Type B pancreatic cell (in vitro differentiated cells): ENCODE data around the gene ATRIP. TPM values are rescaled to one million over a fixed set of nuclear protein-coding genes. Genes with fewer than 3 reads are reported as not detected.

Experiments used
- DNase-seq: peaks from one replicate; pipeline ENCODE4 v3.0.0; 2021; ENCODE audit warnings: mixed read lengths; ENCODE audit not compliant: unreplicated experiment; ENCODE audit errors: extremely low spot score
- H3K27ac Mint-ChIP-seq: 2 replicates; pipeline ENCODE4 v1.8.0; 2021; ENCODE audit warnings: mild to moderate bottlenecking, mixed read lengths
- H3K27me3 Mint-ChIP-seq: 2 replicates; pipeline ENCODE4 v1.8.0; 2021; ENCODE audit warnings: mixed read lengths
- H3K36me3 Mint-ChIP-seq: 2 replicates; pipeline ENCODE4 v1.8.0; 2021; ENCODE audit warnings: mixed read lengths
- H3K4me1 Mint-ChIP-seq: one replicate; pipeline ENCODE4 v1.8.0; 2021; ENCODE audit warnings: mixed read lengths; ENCODE audit not compliant: unreplicated experiment
- H3K4me3 Mint-ChIP-seq: 2 replicates; pipeline ENCODE4 v1.8.0; 2021; ENCODE audit warnings: mild to moderate bottlenecking, mixed read lengths
- H3K9me3 Mint-ChIP-seq: 2 replicates; pipeline ENCODE4 v1.8.0; 2021; ENCODE audit warnings: mixed read lengths
- long read RNA-seq: library from polyadenylated mRNA; unstranded; transcript quantifications from one replicate; pipeline ENCODE4 v2.0.0, GENCODE V29; 2020
- total RNA-seq: library from RNA; stranded (reverse); gene quantifications from 2 replicates; pipeline ENCODE4 v1.2.1, GENCODE V29; 2021; ENCODE audit warnings: low replicate concordance
- TF ChIP-seq, protein P1 (sequence below): fragments of 200-600 bp; sonication (generic); conservative IDR thresholded peaks from 2 replicates; pipeline ENCODE4 v1.5.0; 2021; ENCODE audit warnings: antibody characterized with exemption, mild to moderate bottlenecking

Gene ATRIP
- 9.3 and 16.0 TPM in 2 replicates for total RNA-seq
- long read RNA-seq, partial matches to known transcripts, result 10 of 10 reads
- long read RNA-seq, other reads (novel, unspliced or antisense), result 0 of 10 reads

DNA sequence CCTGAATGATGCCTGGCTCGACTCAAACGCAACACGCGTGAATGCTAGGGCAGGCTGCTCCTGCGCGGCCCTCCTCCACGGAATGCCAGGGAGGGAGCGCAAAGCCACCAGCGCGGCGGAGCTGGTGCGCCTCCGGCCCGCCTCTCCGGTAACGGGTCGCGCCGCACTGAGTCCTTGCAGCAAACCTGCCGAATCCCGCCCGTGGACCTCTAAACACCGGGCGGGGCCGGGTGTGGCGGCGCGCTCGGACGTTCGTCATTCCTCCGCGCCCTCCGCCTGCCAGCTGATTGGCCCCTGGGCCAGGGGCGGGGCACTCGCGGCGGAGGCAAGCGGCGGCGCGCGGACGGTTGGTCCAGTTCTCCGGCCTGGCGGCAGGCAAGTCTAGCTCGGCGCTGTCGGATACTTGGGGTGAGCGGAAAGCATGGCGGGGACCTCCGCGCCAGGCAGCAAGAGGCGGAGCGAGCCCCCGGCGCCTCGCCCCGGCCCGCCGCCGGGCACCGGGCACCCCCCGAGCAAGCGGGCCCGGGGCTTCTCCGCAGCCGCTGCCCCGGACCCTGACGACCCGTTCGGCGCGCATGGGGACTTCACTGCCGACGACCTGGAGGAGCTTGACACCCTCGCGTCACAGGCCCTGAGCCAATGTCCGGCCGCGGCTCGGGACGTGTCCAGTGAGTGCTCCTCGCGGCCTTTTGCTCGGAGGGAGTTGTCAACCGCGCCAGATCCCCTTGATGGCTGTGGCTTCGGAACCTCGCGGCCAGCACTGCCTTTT, at the start of gene ATRIP:
ATRIP (plus strand) TSS at position 313 of the 769 bp plus-strand sequence; CDS start at position 422, 109 bp downstream.
- H3K27ac Mint-ChIP-seq, result peak within 1 kb of the TSS; percentile 93
- DNase-seq, result peak; percentile 92
- no peaks in the 10 kb centered on the region for H3K9me3 Mint-ChIP-seq
- no peaks in the 10 kb centered on the region for H3K27me3 Mint-ChIP-seq
- H3K4me3 Mint-ChIP-seq, result peak within 1 kb of the TSS; percentile 92
- TF ChIP-seq, protein P1, sequence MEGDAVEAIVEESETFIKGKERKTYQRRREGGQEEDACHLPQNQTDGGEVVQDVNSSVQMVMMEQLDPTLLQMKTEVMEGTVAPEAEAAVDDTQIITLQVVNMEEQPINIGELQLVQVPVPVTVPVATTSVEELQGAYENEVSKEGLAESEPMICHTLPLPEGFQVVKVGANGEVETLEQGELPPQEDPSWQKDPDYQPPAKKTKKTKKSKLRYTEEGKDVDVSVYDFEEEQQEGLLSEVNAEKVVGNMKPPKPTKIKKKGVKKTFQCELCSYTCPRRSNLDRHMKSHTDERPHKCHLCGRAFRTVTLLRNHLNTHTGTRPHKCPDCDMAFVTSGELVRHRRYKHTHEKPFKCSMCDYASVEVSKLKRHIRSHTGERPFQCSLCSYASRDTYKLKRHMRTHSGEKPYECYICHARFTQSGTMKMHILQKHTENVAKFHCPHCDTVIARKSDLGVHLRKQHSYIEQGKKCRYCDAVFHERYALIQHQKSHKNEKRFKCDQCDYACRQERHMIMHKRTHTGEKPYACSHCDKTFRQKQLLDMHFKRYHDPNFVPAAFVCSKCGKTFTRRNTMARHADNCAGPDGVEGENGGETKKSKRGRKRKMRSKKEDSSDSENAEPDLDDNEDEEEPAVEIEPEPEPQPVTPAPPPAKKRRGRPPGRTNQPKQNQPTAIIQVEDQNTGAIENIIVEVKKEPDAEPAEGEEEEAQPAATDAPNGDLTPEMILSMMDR, result no peak
- peaks cover 3% of the 10 kb centered on the region for H3K36me3 Mint-ChIP-seq
- peaks cover 25% of the 10 kb centered on the region for H3K4me1 Mint-ChIP-seq

DNA sequence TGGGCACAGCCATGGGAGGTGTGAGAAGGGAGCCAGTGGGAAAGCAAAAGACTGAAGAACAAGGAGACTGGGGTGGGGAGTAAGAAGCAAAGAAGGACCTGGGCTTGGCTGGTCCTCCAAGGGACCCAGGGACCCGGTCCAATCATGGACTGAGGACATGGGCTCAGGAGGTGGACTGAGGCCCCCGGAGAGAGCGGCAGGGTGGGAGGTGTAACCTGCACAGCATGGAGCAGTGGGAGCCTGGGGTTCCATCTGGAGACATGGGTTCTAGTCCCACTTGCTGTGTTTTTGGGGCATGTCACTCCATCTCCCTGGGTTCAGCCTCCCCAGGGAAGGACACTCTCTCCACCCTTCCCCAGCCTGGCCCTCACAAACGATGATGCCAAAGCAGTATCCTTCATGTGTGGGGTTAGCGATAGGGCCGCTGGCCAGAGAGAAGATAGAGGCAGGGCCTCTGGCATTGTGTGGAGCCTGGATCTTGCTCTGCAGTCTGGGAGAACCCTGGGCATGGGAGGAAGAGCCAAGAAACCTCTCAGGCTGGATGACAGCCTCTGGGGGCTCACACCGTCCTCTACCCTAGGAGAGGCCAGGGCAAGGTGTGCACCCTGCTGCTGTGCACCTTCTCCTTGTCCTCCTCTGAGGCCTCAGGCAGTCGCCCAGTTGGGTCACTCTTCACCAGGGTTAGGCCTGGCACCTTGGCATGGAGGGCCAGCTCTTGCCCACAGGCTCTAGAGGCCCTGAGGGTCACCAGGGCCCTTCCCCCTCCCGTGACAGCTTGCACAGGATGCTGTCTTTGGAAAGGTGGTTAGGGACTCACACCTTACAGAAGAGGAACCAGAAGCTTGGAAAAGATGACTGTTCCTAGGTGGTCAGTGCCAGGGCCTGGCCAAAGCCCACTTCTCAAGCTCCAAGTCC, 48.5 kb upstream of the ATRIP start:
- H3K27me3 Mint-ChIP-seq, result peaks cover 4% of the 10 kb centered on the region
- peaks cover 5% of the 10 kb centered on the region for H3K4me1 Mint-ChIP-seq
- no peaks in the 10 kb centered on the region for H3K36me3 Mint-ChIP-seq
- no peaks in the 10 kb centered on the region for H3K9me3 Mint-ChIP-seq
- no peak overlapping the region for H3K4me3 Mint-ChIP-seq
- H3K27ac Mint-ChIP-seq, result peak overlapping the region; percentile 51
- DNase-seq, result no peak
- TF ChIP-seq, protein P1, result no peak

GRCh38 chr3:48398701-48399386, 47.7 kb upstream of the ATRIP start:
- TF ChIP-seq, protein P1, result no peak
- H3K4me3 Mint-ChIP-seq, result no peak overlapping the region
- no peaks in the 10 kb centered on the region for H3K9me3 Mint-ChIP-seq
- DNase-seq, result no peak
- H3K27me3 Mint-ChIP-seq, result peaks cover 4% of the 10 kb centered on the region
- no peaks in the 10 kb centered on the region for H3K36me3 Mint-ChIP-seq
- H3K4me1 Mint-ChIP-seq, result peaks cover 5% of the 10 kb centered on the region
- H3K27ac Mint-ChIP-seq, result peak overlapping the region; percentile 75

DNA sequence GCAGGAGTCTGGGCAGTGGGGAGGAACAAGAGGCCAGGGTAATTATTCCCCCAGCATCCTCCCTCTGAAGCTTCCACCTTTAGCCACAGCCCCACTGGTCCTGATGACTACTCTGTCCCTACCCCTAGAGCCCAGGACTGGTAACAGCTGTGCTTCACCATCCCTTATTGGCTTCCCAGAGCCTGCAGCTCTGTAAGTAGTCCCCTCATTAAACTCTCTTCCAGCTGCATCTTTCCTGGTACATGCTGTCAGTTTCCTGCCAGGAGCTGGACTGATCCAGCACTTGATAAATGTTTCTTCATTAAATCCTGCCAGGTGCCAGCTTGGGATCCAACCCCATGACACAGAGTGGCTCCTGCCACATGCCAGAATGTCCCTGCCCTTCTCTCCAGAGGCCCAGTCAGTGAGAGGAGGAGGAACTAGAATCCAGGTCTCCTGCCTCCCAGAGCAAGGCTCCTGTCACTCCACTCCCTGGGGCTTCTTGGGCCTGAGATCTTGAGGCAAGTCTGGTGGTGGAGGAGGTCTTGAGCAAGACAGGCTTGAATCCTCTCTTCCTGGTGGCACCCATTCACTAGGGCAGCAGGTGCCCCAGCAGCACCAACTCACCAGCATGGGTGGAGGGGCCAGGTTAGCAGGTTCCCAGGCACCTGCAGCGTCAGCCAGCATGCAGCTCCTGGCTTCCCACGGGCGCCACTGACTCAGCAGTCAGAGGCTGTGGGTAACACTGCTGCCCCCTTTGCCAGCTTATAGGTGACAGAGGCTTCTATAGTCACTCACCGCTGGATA, 47.0 kb upstream of the ATRIP start:
- TF ChIP-seq, protein P1, result no peak
- H3K27me3 Mint-ChIP-seq, result peaks cover 4% of the 10 kb centered on the region
- no peaks in the 10 kb centered on the region for H3K9me3 Mint-ChIP-seq
- peaks cover 5% of the 10 kb centered on the region for H3K4me1 Mint-ChIP-seq
- DNase-seq, result peak; percentile 44
- no peaks in the 10 kb centered on the region for H3K36me3 Mint-ChIP-seq
- peak overlapping the region; percentile 75 for H3K27ac Mint-ChIP-seq
- H3K4me3 Mint-ChIP-seq, result no peak overlapping the region
